ENCODE results near the gene DPP7.

- TF ChIP-seq CTCF (IDR thresholded peaks at IDR 0.05; ENCODE audit: insufficient read depth, low read length, poor library complexity, severe bottlenecking), result no peak
- TF ChIP-seq EZH2phosphoT487 (conservative IDR thresholded peaks at IDR 0.05; ENCODE audit: low read length), result no peak
These were observed 14.4 kb upstream of the DPP7 start for GRCh38 chr9:137128862-137129455.

All from SU-DHL-6 (cell line).